ENCODE data around the gene IRF2.

IRF2 gene

GRCh38 chr4:184461711-184462441 lies 12.5 kb downstream of the IRF2 start:
- Histone ChIP-seq H3K27me3 (replicated peaks; ENCODE audit: control insufficient read depth, insufficient read depth, low read length) (no peaks in the 10 kb centered on the region), H3K4me3 (replicated peaks; ENCODE audit: low read depth, low read length) (no peak overlapping the region), H3K36me3 (ENCODE audit: control insufficient read depth, insufficient read depth, low read length) (peaks cover 1% of the 10 kb centered on the region)
- no peak for TF ChIP-seq CTCF (IDR thresholded peaks at IDR 0.05; ENCODE audit: insufficient read depth, low read length, poor library complexity, severe bottlenecking)
- no peak for DNase-seq (ENCODE audit: extremely low read depth, insufficient read length)

GRCh38 chr4:184460499-184461285 lies 13.7 kb downstream of the IRF2 start:
- Histone ChIP-seq H3K27me3 (replicated peaks; ENCODE audit: control insufficient read depth, insufficient read depth, low read length) (no peaks in the 10 kb centered on the region), H3K4me3 (replicated peaks; ENCODE audit: low read depth, low read length) (no peak overlapping the region), H3K36me3 (ENCODE audit: control insufficient read depth, insufficient read depth, low read length) (peaks cover 3% of the 10 kb centered on the region)
- no peak for TF ChIP-seq CTCF (IDR thresholded peaks at IDR 0.05; ENCODE audit: insufficient read depth, low read length, poor library complexity, severe bottlenecking)
- DNase-seq (ENCODE audit: extremely low read depth, insufficient read length): no peak

- TF ChIP-seq CTCF (IDR thresholded peaks at IDR 0.05; ENCODE audit: insufficient read depth, low read length, poor library complexity, severe bottlenecking): no peak
- DNase-seq (ENCODE audit: extremely low read depth, insufficient read length): no peak
- H3K36me3 ChIP-seq (ENCODE audit: control insufficient read depth, insufficient read depth, low read length): peaks cover 3% of the 10 kb centered on the region; the same call in 1 of the 2 replicates
- no peaks in the 10 kb centered on the region for H3K27me3 ChIP-seq (replicated peaks; ENCODE audit: control insufficient read depth, insufficient read depth, low read length)
- H3K4me3 ChIP-seq (replicated peaks; ENCODE audit: low read depth, low read length): no peak overlapping the region
Observed at GRCh38 chr4:184459413-184459812, 14.9 kb downstream of the IRF2 start.

- no peak overlapping the region for H3K4me3 ChIP-seq (replicated peaks; ENCODE audit: low read depth, low read length)
- no peak for TF ChIP-seq CTCF (IDR thresholded peaks at IDR 0.05; ENCODE audit: insufficient read depth, low read length, poor library complexity, severe bottlenecking)
- H3K36me3 ChIP-seq (ENCODE audit: control insufficient read depth, insufficient read depth, low read length): peaks cover 3% of the 10 kb centered on the region; the same call in 1 of the 2 replicates
- no peak for DNase-seq (ENCODE audit: extremely low read depth, insufficient read length)
- no peaks in the 10 kb centered on the region for H3K27me3 ChIP-seq (replicated peaks; ENCODE audit: control insufficient read depth, insufficient read depth, low read length)
Observed at GRCh38 chr4:184457535-184458249, 16.7 kb downstream of the IRF2 start.

- Histone ChIP-seq H3K4me3 (replicated peaks; ENCODE audit: low read depth, low read length) (no peak overlapping the region), H3K27me3 (replicated peaks; ENCODE audit: control insufficient read depth, insufficient read depth, low read length) (no peaks in the 10 kb centered on the region), H3K36me3 (ENCODE audit: control insufficient read depth, insufficient read depth, low read length) (peaks cover 9% of the 10 kb centered on the region)
- DNase-seq (ENCODE audit: extremely low read depth, insufficient read length): no peak
- TF ChIP-seq CTCF (IDR thresholded peaks at IDR 0.05; ENCODE audit: insufficient read depth, low read length, poor library complexity, severe bottlenecking): no peak
Observed at GRCh38 chr4:184456337-184456736, 18.0 kb downstream of the IRF2 start.

Measured in GM06990 (cell line).